HG03135 (cell line): ENCODE results near the gene MYH10.
"Not testable (repeated sequence)": the region's sequence is repeated elsewhere in the genome, so short reads cannot be mapped to it uniquely, and the experiment has no call there.

Source experiments
- ATAC-seq: cut with Tn5 transposase; IDR thresholded peaks from one replicate; pipeline ENCODE4 v1.9.1; 2021; ENCODE audit warnings: mild to moderate bottlenecking, moderate library complexity; ENCODE audit not compliant: unreplicated experiment

Gene MYH10

GRCh38 chr17:8630227-8630801 is at the start of gene MYH10:
Gene MYH10 (minus strand): TSS chr17:8630725. CDS start chr17:8623246, 7,479 bp downstream.
- no peak for ATAC-seq

- no peak for ATAC-seq
Observed at GRCh38 chr17:8679126-8679525, 48.6 kb upstream of the MYH10 start.

DNA sequence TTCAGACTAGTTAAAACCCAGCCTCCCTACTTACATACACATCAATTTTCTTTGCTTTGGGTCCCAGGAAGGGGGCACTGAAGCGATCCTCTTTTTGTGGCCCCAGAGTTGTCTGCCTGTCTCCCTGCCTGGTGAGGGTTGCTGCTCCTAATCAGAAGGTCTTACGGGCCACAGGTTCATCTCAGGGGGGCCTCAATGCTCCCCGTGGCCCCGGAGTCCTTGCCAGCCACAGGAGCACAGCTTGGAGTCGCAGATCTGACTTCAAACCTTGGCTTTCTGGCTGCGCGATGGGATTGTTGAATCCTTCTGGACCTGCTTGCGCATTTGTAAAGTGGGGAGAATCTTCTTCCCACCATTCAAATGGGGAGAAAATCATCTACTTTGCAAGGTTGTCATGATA is 44.8 kb upstream of the MYH10 start:
- no peak for ATAC-seq

- ATAC-seq, result no peak
Observed at GRCh38 chr17:8674344-8675305, 44.1 kb upstream of the MYH10 start.

GRCh38 chr17:8673612-8674011 is 43.1 kb upstream of the MYH10 start:
- ATAC-seq, result no peak

DNA sequence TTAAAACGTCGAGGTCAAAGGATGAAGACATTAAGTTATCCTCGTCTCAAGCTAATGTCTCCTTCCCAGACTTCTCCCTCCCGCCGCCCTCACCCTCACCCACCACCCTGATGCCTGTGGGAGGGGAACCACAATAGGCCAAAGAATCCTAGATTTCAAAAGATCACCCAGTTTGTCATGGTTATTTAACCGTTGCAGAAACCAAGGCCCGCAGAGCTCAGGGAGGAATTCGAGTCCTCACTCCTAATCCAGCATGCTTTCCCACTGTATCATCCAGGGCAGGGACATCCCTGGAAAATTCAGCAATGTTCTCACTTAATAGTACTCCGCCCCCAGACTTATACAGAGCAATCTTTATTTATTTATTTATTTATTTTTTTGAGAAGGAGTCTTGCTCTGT is 41.8 kb upstream of the MYH10 start:
- ATAC-seq, result no peak

DNA sequence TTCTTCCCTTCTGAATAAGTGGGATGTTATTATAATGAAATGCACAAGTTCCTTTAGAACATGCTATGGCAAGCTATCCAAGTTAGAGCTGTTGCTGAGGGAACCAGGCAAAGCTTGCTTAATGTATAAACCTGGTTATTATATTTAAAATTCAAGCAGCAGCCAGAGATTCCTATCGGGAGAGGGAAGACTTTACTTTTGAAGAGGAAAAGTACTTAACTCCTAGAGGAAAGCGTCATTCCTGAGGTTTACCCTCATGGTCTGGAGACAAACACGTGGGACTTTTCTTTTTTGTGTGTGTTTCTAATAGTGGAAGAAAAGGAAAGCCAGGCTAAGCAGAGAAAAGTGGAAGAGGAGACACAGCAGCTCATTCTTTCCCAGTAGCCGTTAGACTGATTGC is 39.9 kb upstream of the MYH10 start:
- no peak for ATAC-seq

DNA sequence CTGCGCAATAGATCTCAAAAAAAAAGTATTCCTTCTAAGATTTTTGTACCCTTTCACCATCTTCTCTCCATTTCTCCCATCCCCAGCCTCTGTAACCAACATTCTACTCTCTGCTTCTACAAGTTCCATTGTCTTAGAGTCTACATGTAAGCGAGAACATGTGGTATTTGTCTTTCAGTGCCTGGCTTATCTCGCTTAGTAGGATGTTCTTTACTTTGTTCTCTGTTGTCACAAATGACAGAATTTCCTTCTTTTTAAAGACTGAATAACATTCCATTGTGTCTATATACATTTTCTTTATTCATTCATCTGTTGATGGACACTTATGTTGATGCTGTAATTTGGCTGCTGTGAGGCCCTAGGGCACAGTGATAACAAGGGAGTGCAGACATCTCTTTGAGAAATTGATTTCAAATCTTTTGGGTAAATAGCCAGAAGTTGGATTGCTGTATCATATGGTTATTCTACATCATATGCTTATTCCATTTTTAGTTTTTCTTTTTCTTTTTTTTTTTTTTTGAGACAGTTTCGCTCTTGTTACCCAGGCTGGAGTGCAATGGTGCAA is 37.7 kb upstream of the MYH10 start:
- no peak for ATAC-seq

- ATAC-seq, result no peak
Observed at GRCh38 chr17:8667421-8667820, 36.9 kb upstream of the MYH10 start.

DNA sequence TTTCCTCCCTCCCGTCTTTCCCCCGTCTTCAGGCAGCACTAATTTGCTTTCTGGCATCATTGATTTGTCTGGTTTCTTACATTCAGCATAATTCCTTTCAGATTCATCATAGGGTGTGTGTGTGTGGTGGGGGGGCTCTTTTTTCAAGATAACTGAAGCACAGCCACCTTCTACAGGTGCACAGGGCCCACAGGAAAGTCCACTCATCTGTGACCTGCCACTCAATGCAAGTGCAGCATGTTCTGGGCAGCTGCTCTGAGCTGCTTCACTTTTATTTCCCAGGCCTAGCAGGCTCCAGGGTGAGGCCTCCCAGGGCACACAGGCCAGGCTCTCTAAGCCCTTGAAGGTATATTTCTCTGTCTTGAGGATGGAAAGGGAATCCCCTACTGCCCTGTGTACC is 35.2 kb upstream of the MYH10 start:
- no peak for ATAC-seq

- ATAC-seq, result no peak
Observed at GRCh38 chr17:8664456-8665126, 34.1 kb upstream of the MYH10 start.

DNA sequence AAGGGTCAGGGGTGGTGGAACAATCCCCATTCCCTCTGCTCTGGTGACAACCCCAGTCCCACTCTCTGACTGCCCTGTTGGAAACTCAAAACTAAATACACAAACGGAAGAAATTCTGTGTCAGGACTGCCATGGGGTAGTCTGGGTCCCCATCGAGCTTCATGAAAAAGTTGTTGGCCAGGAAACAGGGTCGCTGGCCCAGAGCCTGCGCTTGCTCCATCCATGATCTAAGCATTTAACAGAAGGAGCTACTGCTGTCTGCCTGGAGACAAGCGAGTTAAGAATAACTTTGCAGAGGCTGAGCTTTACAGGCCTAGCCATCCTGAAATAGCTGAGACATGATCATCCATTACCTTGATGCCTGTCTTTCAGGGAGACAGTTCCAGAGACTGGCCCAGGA is 32.4 kb upstream of the MYH10 start:
- no peak for ATAC-seq

- ATAC-seq, result no peak
Observed at GRCh38 chr17:8662076-8662831, 31.7 kb upstream of the MYH10 start.

DNA sequence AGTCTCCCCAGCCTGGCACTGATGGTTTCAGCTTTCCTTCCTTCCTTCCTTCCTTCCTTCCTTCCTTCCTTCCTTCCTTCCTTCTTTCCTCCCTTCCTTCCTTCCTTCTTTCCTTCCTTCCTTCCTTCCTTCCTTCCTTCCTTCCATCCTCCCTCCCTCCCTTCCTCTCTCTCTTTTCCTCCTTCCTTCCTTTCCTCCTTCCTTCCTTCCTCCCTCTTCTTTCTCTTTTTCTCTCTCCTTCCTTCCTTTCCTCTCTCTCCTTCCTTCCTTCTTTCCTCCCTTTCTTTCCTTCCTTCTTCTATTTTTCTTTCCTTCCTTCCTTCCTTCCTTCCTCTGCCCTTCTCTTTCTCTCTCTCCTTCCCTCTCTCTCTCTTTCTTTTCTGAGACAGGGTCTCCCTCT is 30.2 kb upstream of the MYH10 start:
- not testable (repeated sequence) for ATAC-seq

DNA sequence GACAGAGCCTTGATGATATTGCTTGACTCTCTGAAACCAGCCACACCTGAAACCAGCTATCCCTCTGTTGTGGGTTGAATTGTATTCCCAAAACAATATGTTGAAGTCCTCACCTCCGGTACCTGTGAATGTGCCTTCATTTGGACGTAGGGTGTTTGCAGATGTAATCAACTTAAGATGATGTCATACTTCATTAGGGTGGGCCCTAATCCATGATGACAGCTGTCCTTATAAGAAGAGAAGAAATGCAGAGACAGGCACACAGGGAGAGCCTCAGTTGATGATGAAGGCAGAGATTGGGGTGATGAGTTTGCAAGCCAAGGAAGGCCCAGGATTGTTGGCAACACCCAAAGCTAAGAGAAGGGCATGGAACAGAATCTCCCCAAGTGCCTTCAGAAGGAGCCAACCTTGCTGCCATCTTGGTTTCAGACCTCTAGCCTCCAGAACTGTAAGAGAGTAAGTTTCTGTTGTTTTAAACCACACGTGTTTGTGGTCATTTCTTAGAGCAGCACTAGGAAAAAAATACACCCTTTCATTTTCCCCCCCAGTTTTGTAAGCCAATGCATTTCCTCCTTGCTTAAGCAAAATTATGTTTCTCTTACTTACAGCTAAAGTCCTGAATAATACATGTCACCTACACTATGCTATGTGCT is 29.4 kb upstream of the MYH10 start:
- ATAC-seq, result no peak

DNA sequence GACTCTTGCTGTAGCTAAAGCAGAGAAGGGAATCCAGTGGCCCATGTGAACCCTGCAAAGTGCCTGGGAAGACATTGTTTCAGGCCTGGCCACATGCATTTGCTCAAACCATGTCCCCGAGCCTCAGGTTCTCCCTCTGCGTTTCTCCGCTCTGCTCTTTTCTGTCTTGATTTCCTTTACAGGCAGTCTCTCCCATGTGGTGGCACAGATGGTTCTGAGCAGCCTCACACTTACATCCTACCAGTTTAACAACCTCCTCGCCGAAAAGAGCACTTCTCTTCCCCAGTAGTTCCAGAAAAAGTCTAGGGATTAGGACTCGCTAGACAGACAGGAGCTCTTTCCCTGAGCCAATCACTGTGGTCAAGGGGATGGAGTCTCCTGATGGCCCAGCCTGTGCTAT is 28.3 kb upstream of the MYH10 start:
- ATAC-seq, result no peak

- ATAC-seq, result no peak
Observed at GRCh38 chr17:8656693-8657092, 26.2 kb upstream of the MYH10 start.

DNA sequence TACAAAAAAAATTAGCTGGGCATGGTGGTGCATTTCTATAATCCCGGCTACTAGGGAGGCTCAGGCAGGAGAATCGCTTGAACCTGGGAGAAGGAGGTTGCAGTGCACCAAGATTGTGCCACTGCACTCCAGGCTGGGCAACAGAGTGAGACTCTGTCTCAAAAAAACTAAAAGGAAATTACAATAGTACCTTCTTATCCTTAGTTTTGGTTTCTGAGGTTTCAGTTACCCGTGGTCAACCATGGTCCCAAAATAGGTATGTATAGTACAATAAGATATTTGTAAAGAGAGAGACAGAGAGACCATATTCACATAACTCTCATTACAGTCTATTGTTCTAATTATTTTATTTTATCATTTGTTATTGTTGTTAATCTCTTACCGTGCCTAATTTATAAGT is 24.3 kb upstream of the MYH10 start:
- no peak for ATAC-seq

GRCh38 chr17:8651013-8651412 is 20.5 kb upstream of the MYH10 start:
- no peak for ATAC-seq

DNA sequence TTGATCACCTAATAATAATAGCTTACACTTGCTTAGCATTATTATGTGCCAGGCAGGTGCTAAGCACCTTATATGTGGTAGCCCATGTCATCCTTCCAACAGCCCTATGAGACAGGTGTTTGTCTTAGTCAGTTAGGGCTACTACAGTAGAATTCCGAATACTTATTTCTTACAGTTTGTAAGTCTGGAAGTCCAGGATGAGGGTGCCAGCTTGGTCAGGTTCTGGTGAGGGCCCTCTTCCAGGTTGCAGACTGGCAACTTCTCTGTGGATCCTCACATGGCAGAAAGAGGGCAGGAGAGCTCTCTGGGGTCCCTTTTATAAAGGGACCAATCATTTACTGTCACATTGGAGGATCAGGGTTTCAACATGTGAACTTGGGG is 19.6 kb upstream of the MYH10 start:
- no peak for ATAC-seq
